ENCODE measurements around the gene PDZD2. TPM values are rescaled to one million over a fixed set of nuclear protein-coding genes. Genes with fewer than 3 reads are reported as not detected.

PDZD2 gene
- total RNA-seq: 50.7 TPM

DNA sequence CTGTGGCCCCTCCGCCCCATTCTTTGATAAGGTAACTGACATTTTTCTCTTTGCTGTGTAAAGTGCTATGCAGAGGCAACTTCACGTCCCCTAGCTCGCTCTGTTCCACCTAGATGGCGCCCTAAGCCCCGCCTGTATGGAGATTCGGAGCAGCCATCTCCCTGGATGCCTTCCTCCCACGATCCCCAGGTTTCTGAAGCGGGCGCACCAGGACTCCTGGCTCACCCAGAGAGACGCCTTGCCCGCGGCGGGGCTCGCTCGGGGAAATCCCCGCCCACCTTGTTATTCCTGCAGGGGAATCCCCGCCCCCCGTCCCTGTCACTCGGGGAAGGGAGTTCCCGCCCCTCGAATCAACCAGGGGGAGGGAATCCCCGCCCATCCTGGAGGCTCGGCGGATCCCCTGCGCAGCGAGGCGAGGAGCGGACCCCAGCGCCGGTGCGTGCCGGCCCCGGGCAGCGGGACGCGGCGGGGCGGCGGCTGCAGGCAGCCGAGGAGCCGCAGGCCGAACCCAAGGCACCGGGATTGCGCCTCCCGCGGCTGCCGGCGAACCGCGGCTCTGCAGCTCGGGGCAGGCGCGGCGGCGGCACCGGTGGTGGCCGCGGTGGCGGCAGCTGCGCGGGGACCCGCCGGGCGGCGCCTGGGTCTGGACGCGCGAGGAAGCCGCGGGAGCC, at the start of gene PDZD2:
Gene PDZD2 (plus strand): TSS at position 384 of the 671 bp plus-strand sequence.

Other genes starting within 250 kb of the PDZD2 start
- gene DROSHA, start 107.0 kb upstream of the PDZD2 start, total RNA-seq: 113 TPM
- gene C5orf22, start 106.8 kb upstream of the PDZD2 start, total RNA-seq: 37.7 TPM

All from camera-type eye (tissue), 1 donor.